H9 (cell line): ENCODE results near the gene PDZD7. TPM values are rescaled to one million over a fixed set of nuclear protein-coding genes. Genes with fewer than 3 reads are reported as not detected.

Experiments
- DNase-seq: peaks from one replicate; pipeline ENCODE4 v3.0.0-alpha.2; 2017
- H2AFZ ChIP-seq: one replicate; pipeline ENCODE4 v1.6.1; 2013; ENCODE audit warnings: mild to moderate bottlenecking, low read length, control low read depth, moderate library complexity
- H2AK5ac ChIP-seq: 2 replicates; pipeline ENCODE4 v1.6.1; 2013; ENCODE audit warnings: low read length, control low read depth, mixed read lengths; ENCODE audit not compliant: insufficient read length
- H2BK120ac ChIP-seq: one replicate; pipeline ENCODE4 v1.6.1; 2013; ENCODE audit warnings: low read depth, mild to moderate bottlenecking, low read length, control low read depth, inconsistent platforms; ENCODE audit not compliant: poor library complexity, severe bottlenecking
- H2BK12ac ChIP-seq: 2 replicates; pipeline ENCODE4 v1.6.1; 2013; ENCODE audit warnings: low read length, control low read depth, mixed read lengths, low read depth; ENCODE audit not compliant: insufficient read length
- H2BK15ac ChIP-seq: 2 replicates; pipeline ENCODE4 v1.6.1; 2013; ENCODE audit warnings: low read depth, low read length, control low read depth
- H2BK20ac ChIP-seq: one replicate; pipeline ENCODE4 v1.6.1; 2013; ENCODE audit warnings: low read depth, mild to moderate bottlenecking, low read length, control low read depth, inconsistent platforms; ENCODE audit not compliant: poor library complexity, severe bottlenecking
- H2BK5ac ChIP-seq: 2 replicates; pipeline ENCODE4 v1.6.1; 2013; ENCODE audit warnings: low read length, control low read depth, mixed read lengths; ENCODE audit not compliant: insufficient read length
- H3K14ac ChIP-seq: 2 replicates; pipeline ENCODE4 v1.6.1; 2013; ENCODE audit warnings: low read length, control low read depth; ENCODE audit not compliant: insufficient read depth
- H3K18ac ChIP-seq: 2 replicates; pipeline ENCODE4 v1.6.1; 2013; ENCODE audit warnings: low read depth, mild to moderate bottlenecking, mixed read lengths, low read length, control low read depth; ENCODE audit not compliant: insufficient read length
- H3K23ac ChIP-seq: 2 replicates; pipeline ENCODE4 v1.6.1; 2013; ENCODE audit warnings: low read length, control low read depth, mixed read lengths, low read depth; ENCODE audit not compliant: insufficient read length
- H3K23me2 ChIP-seq: 2 replicates; pipeline ENCODE4 v1.6.1; 2013; ENCODE audit warnings: low read depth, mild to moderate bottlenecking, mixed read lengths, low read length, control low read depth; ENCODE audit not compliant: insufficient read length, poor library complexity, severe bottlenecking
- H3K27ac ChIP-seq: 2 replicates; pipeline ENCODE4 v1.5.1; 2013; ENCODE audit warnings: low read length, control low read depth, mixed read lengths, low read depth; ENCODE audit not compliant: insufficient read length
- H3K27me3 ChIP-seq: 2 replicates; pipeline ENCODE4 v1.6.1; 2013; ENCODE audit warnings: low read length, control low read depth, inconsistent platforms; ENCODE audit not compliant: insufficient read depth
- H3K4ac ChIP-seq: 2 replicates; pipeline ENCODE4 v1.6.1; 2013; ENCODE audit warnings: low read depth, mild to moderate bottlenecking, control low read depth, inconsistent platforms, low read length, moderate library complexity
- H3K4me1 ChIP-seq: 2 replicates; pipeline ENCODE4 v1.6.1; 2013; ENCODE audit warnings: low read length, control low read depth, inconsistent platforms; ENCODE audit not compliant: insufficient read depth
- H3K4me2 ChIP-seq: 2 replicates; pipeline ENCODE4 v1.6.1; 2013; ENCODE audit warnings: low read length, control low read depth, mixed read lengths; ENCODE audit not compliant: insufficient read length, insufficient read depth
- H3K56ac ChIP-seq: 2 replicates; pipeline ENCODE4 v1.6.1; 2013; ENCODE audit warnings: low read depth, mild to moderate bottlenecking, mixed read lengths, low read length, control low read depth; ENCODE audit not compliant: insufficient read length
- H3K79me1 ChIP-seq: 2 replicates; pipeline ENCODE4 v1.6.1; 2013; ENCODE audit warnings: low read depth, mild to moderate bottlenecking, moderate library complexity, low read length, control low read depth, inconsistent platforms; ENCODE audit not compliant: insufficient read depth, poor library complexity, severe bottlenecking
- H3K79me2 ChIP-seq: 2 replicates; pipeline ENCODE4 v1.6.1; 2013; ENCODE audit warnings: low read length, control low read depth, inconsistent platforms; ENCODE audit not compliant: insufficient read depth
- H3K9ac ChIP-seq: 2 replicates; pipeline ENCODE4 v1.6.1; 2013; ENCODE audit warnings: low read length, control low read depth, mixed read lengths; ENCODE audit not compliant: insufficient read length; ENCODE audit errors: extremely low read depth
- H3K9me3 ChIP-seq: one replicate; pipeline ENCODE4 v1.6.1; 2013; ENCODE audit warnings: low read depth, low read length, inconsistent platforms; ENCODE audit not compliant: control insufficient read depth
- H3T11ph ChIP-seq: one replicate; pipeline ENCODE4 v1.6.1; 2013; ENCODE audit warnings: mild to moderate bottlenecking, low read length, control low read depth, inconsistent platforms
- H4K20me1 ChIP-seq: one replicate; pipeline ENCODE4 v1.6.1; 2013; ENCODE audit not compliant: control insufficient read depth, insufficient read length, insufficient read depth
- H4K5ac ChIP-seq: 2 replicates; pipeline ENCODE4 v1.6.1; 2013; ENCODE audit warnings: low read depth, mild to moderate bottlenecking, mixed read lengths, low read length, control low read depth; ENCODE audit not compliant: insufficient read length
- H4K8ac ChIP-seq: replicated peaks from 2 replicates; pipeline ENCODE4 v1.6.1; 2013; ENCODE audit warnings: low read length, control low read depth, mixed read lengths, low read depth; ENCODE audit not compliant: insufficient read length
- H4K91ac ChIP-seq: 2 replicates; pipeline ENCODE4 v1.6.1; 2013; ENCODE audit warnings: low read depth, mild to moderate bottlenecking, moderate library complexity, mixed read lengths, low read length, control low read depth; ENCODE audit not compliant: insufficient read length
- H3K27ac Mint-ChIP-seq, 3 experiments: 2 replicates in 2 of 3; 3 replicates in 1 of 3; pipeline ENCODE4 v1.8.0; 2020 to 2021; ENCODE audit warnings: mixed read lengths in 3 of 3, mild to moderate bottlenecking in 1 of 3, moderate library complexity in 1 of 3
- H3K27me3 Mint-ChIP-seq: 2 replicates; pipeline ENCODE4 v1.8.0; 2021; ENCODE audit warnings: low read depth, mild to moderate bottlenecking, moderate library complexity, mixed read lengths
- H3K36me3 Mint-ChIP-seq, 3 experiments: 2 replicates in 2 of 3; 3 replicates in 1 of 3; pipeline ENCODE4 v1.8.0; 2020 to 2021; ENCODE audit warnings: low read depth in 3 of 3, mixed read lengths in 3 of 3; ENCODE audit not compliant: insufficient read depth in 1 of 3
- H3K4me1 Mint-ChIP-seq, 2 experiments: 2 replicates each; pipeline ENCODE4 v1.8.0; 2020; ENCODE audit warnings: mixed read lengths in 2 of 2
- H3K4me3 Mint-ChIP-seq, 2 experiments: 2 replicates in 1 of 2; 3 replicates in 1 of 2; pipeline ENCODE4 v1.8.0; 2020 to 2021; ENCODE audit warnings: mild to moderate bottlenecking in 2 of 2, mixed read lengths in 2 of 2, moderate library complexity in 1 of 2
- H3K9me3 Mint-ChIP-seq, 2 experiments: 2 replicates in 1 of 2; 3 replicates in 1 of 2; pipeline ENCODE4 v1.8.0; 2020; ENCODE audit warnings: mild to moderate bottlenecking in 2 of 2, mixed read lengths in 2 of 2, moderate library complexity in 1 of 2
- CTCF ChIP-seq: fragments of 200-600 bp; sonication (generic); conservative IDR thresholded peaks from 3 replicates; pipeline ENCODE4 v1.8.0; 2021; ENCODE audit warnings: antibody characterized with exemption, mild to moderate bottlenecking
- WGBS: extraction: QIAGEN DNeasy Blood & Tissue Kit; methylation state at CpG from one replicate; pipeline ENCODE4 v1.1.7; 2013; ENCODE audit warnings: missing lambda C conversion rate, low lambda C conversion rate, mixed read lengths; ENCODE audit not compliant: insufficient read length; ENCODE audit errors: extremely low coverage; 5-methylcytosine and 5-hydroxymethylcytosine counted together
- total RNA-seq: library from RNA; stranded (reverse); gene quantifications from 2 replicates; pipeline ENCODE4 v1.2.1, GENCODE V29; 2021

Gene PDZD7
- total RNA-seq, 1 experiment from 2014 or later, result 2.0 TPM

- Histone ChIP-seq H3K56ac (no peak overlapping the region), H3K18ac (no peak overlapping the region), H3T11ph (no peak overlapping the region), H3K14ac (no peak overlapping the region), H3K23ac (no peak overlapping the region), H2AK5ac (no peak overlapping the region), H3K4me2 (no peak overlapping the region), H2BK15ac (no peak overlapping the region), H4K20me1 (no peaks in the 10 kb centered on the region), H2BK120ac (no peak overlapping the region), H3K27ac (no peak overlapping the region), H4K5ac (no peak overlapping the region), H2BK20ac (no peak overlapping the region), H2BK12ac (no peak overlapping the region), H3K27me3 (no peaks in the 10 kb centered on the region), H4K91ac (no peak overlapping the region), H3K23me2 (peaks cover 16% of the 10 kb centered on the region), H2BK5ac (no peak overlapping the region), H3K4me1 (peaks cover under 1% of the 10 kb centered on the region; the same call in 1 of the 2 replicates), H4K8ac (no peak overlapping the region), H3K9ac (no peak overlapping the region), H3K4ac (no peak overlapping the region), H2AFZ (no peak overlapping the region), H3K79me1 (no peaks in the 10 kb centered on the region), H3K79me2 (no peaks in the 10 kb centered on the region; the same call in 1 of the 2 replicates), H3K9me3 (no peaks in the 10 kb centered on the region)
- DNase-seq, result no peak
- WGBS, result no CpG with 5 or more reads among the region's 18 CpGs
- Mint-ChIP-seq H3K27me3 (no peaks in the 10 kb centered on the region; the same call in 1 of the 2 replicates), H3K36me3 (peaks cover 19 to 46% (median 41%) of the 10 kb centered on the region in 3 experiments; a peak in 6 of 7 replicates), H3K4me3 (no peak overlapping the region; a peak in 1 of 5 replicates), H3K4me1 (peaks cover 12 to 21% of the 10 kb centered on the region in 2 experiments), H3K27ac (no peak overlapping the region), H3K9me3 (no peaks in the 10 kb centered on the region; a peak in 2 of 5 replicates)
- TF ChIP-seq CTCF, result no peak
Observed at GRCh38 chr10:101003639-101004206, 27.2 kb downstream of the PDZD7 start.
